Activated naive CD4-positive, alpha-beta T cell treated with anti-CD3 and anti-CD28 coated beads, Interleukin-2, amount 50 U/mL, for 72 hours (primary cell): ENCODE results near the gene C10orf67. TPM values are rescaled to one million over a fixed set of nuclear protein-coding genes. Genes with fewer than 3 reads are reported as not detected.
"Not testable (repeated sequence)": the region's sequence is repeated elsewhere in the genome, so short reads cannot be mapped to it uniquely, and the experiment has no call there.

ENCODE experiments used
- ATAC-seq, 2 donors: fragments of 150-1000 bp; cut with Tn5 transposase; 2 replicates each; pipeline ENCODE4 v1.10.0; 2021; ENCODE audit warnings: mild to moderate bottlenecking in 2 of 2, moderate library complexity in 2 of 2
- DNase-seq, 2 donors: peaks; one replicate each; pipeline ENCODE4 v3.0.0; 2021 to 2022; ENCODE audit warnings: low spot score in 2 of 2
- H3K27ac Mint-ChIP-seq, 2 donors: one replicate each; pipeline ENCODE4 v1.8.0; 2022; ENCODE audit warnings: mild to moderate bottlenecking in 2 of 2, mixed read lengths in 2 of 2
- H3K36me3 Mint-ChIP-seq, 2 donors: one replicate each; pipeline ENCODE4 v1.8.0; 2022; ENCODE audit warnings: mixed read lengths in 2 of 2
- H3K9me3 Mint-ChIP-seq, 2 donors: one replicate each; pipeline ENCODE4 v1.8.0; 2022; ENCODE audit warnings: mixed read lengths in 2 of 2
- total RNA-seq, 2 donors: library from RNA; stranded (reverse); gene quantifications; one replicate each; pipeline ENCODE4 v1.2.3, GENCODE V29; 2022

C10orf67 gene
- total RNA-seq, 2 donors from 2014 or later, result 0.23 to 1.5 TPM

GRCh38 chr10:23315966-23316365 is 28.6 kb downstream of the C10orf67 start:
- H3K27ac Mint-ChIP-seq, result no peak overlapping the region
- H3K36me3 Mint-ChIP-seq, result peaks cover 5 to 15% of the 10 kb centered on the region in 2 donors
- no peak for ATAC-seq
- peaks cover 0 to 5% of the 10 kb centered on the region in 2 donors for H3K9me3 Mint-ChIP-seq
- DNase-seq, result no peak

GRCh38 chr10:23314835-23315239 is 29.8 kb downstream of the C10orf67 start:
- peak; percentile 62 to 74 for ATAC-seq
- peaks cover 0 to 5% of the 10 kb centered on the region in 2 donors for H3K9me3 Mint-ChIP-seq

GRCh38 chr10:23311034-23311433 is 33.6 kb downstream of the C10orf67 start:
- no peak overlapping the region for H3K27ac Mint-ChIP-seq
- no peak for DNase-seq
- no peak for ATAC-seq
- H3K36me3 Mint-ChIP-seq, result no peaks in the 10 kb centered on the region
- no peaks in the 10 kb centered on the region for H3K9me3 Mint-ChIP-seq

More at GRCh38 chr10:23314835-23315239, 29.8 kb downstream of the C10orf67 start:
- H3K27ac Mint-ChIP-seq, result no peak overlapping the region
- peaks cover 5 to 15% of the 10 kb centered on the region in 2 donors for H3K36me3 Mint-ChIP-seq
- peak in 1 of 2 donors; percentile 69 for DNase-seq

GRCh38 chr10:23310404-23310803 is 34.2 kb downstream of the C10orf67 start:
- peak overlapping the region in 1 of 2 donors; percentile 18 for H3K27ac Mint-ChIP-seq
- DNase-seq (no peak), ATAC-seq (no peak)
- H3K36me3 Mint-ChIP-seq, result no peaks in the 10 kb centered on the region
- no peaks in the 10 kb centered on the region for H3K9me3 Mint-ChIP-seq

- not testable (repeated sequence) for DNase-seq, H3K27ac Mint-ChIP-seq, ATAC-seq, H3K36me3 Mint-ChIP-seq, H3K9me3 Mint-ChIP-seq
Measured at GRCh38 chr10:23299961-23300360, 44.6 kb downstream of the C10orf67 start.

GRCh38 chr10:23294638-23295247 is 49.9 kb downstream of the C10orf67 start:
- DNase-seq (no peak), ATAC-seq (no peak)
- Mint-ChIP-seq H3K9me3 (no peaks in the 10 kb centered on the region), H3K36me3 (no peaks in the 10 kb centered on the region), H3K27ac (no peak overlapping the region)

GRCh38 chr10:23293973-23294590 is 50.5 kb downstream of the C10orf67 start:
- H3K27ac Mint-ChIP-seq, result no peak overlapping the region
- no peak for DNase-seq
- no peaks in the 10 kb centered on the region for H3K36me3 Mint-ChIP-seq
- no peaks in the 10 kb centered on the region for H3K9me3 Mint-ChIP-seq
- ATAC-seq, result no peak

GRCh38 chr10:23293145-23293724 is 51.4 kb downstream of the C10orf67 start:
- Mint-ChIP-seq H3K9me3 (no peaks in the 10 kb centered on the region), H3K36me3 (no peaks in the 10 kb centered on the region), H3K27ac (no peak overlapping the region)
- peak; percentile 44 to 77 for ATAC-seq
- DNase-seq, result peak in 1 of 2 donors; percentile 57

GRCh38 chr10:23291551-23292334 is 52.9 kb downstream of the C10orf67 start:
- DNase-seq (no peak), ATAC-seq (no peak)
- no peaks in the 10 kb centered on the region for H3K9me3 Mint-ChIP-seq
- no peaks in the 10 kb centered on the region for H3K36me3 Mint-ChIP-seq
- no peak overlapping the region for H3K27ac Mint-ChIP-seq

- ATAC-seq (no peak), DNase-seq (no peak)
- no peaks in the 10 kb centered on the region for H3K9me3 Mint-ChIP-seq
- H3K27ac Mint-ChIP-seq, result no peak overlapping the region
- H3K36me3 Mint-ChIP-seq, result no peaks in the 10 kb centered on the region
Measured at GRCh38 chr10:23284674-23285335, 59.8 kb downstream of the C10orf67 start.

- H3K9me3 Mint-ChIP-seq, result no peaks in the 10 kb centered on the region
Measured at GRCh38 chr10:23284155-23284554, 60.4 kb downstream of the C10orf67 start.

GRCh38 chr10:23283680-23284079 is 60.9 kb downstream of the C10orf67 start:
- no peaks in the 10 kb centered on the region for H3K9me3 Mint-ChIP-seq
- DNase-seq (no peak), ATAC-seq (no peak)
- H3K27ac Mint-ChIP-seq, result no peak overlapping the region
- no peaks in the 10 kb centered on the region for H3K36me3 Mint-ChIP-seq

More at GRCh38 chr10:23284155-23284554, 60.4 kb downstream of the C10orf67 start:
- Mint-ChIP-seq H3K36me3 (no peaks in the 10 kb centered on the region), H3K27ac (no peak overlapping the region)
- ATAC-seq (no peak), DNase-seq (no peak)

- DNase-seq (no peak), ATAC-seq (no peak)
- Mint-ChIP-seq H3K9me3 (no peaks in the 10 kb centered on the region), H3K36me3 (no peaks in the 10 kb centered on the region), H3K27ac (no peak overlapping the region)
Measured at GRCh38 chr10:23281044-23281433, 63.6 kb downstream of the C10orf67 start.

- Mint-ChIP-seq H3K27ac (no peak overlapping the region), H3K9me3 (no peaks in the 10 kb centered on the region), H3K36me3 (no peaks in the 10 kb centered on the region)
- no peak for DNase-seq
- ATAC-seq, result no peak
Measured at GRCh38 chr10:23280419-23281043, 64.1 kb downstream of the C10orf67 start.

- peaks cover 3 to 9% of the 10 kb centered on the region in 2 donors for H3K9me3 Mint-ChIP-seq
- ATAC-seq, result no peak
- H3K27ac Mint-ChIP-seq, result no peak overlapping the region
Measured at GRCh38 chr10:23275355-23275754, 69.2 kb downstream of the C10orf67 start.

GRCh38 chr10:23274179-23274578 is 70.4 kb downstream of the C10orf67 start:
- not testable (repeated sequence) for DNase-seq, H3K9me3 Mint-ChIP-seq, ATAC-seq, H3K27ac Mint-ChIP-seq
- peaks cover 8 to 11% of the 10 kb centered on the region in 2 donors for H3K36me3 Mint-ChIP-seq

More at GRCh38 chr10:23275355-23275754, 69.2 kb downstream of the C10orf67 start:
- no peak for DNase-seq
- peaks cover 8 to 11% of the 10 kb centered on the region in 2 donors for H3K36me3 Mint-ChIP-seq
